T-helper 22 cell (primary cell): ENCODE results near the gene PHOSPHO2.
"Not testable (repeated sequence)": the region's sequence is repeated elsewhere in the genome, so short reads cannot be mapped to it uniquely, and the experiment has no call there.

Source experiments
- DNase-seq: peaks from one replicate; pipeline ENCODE4 v3.0.0-alpha.2; 2020; ENCODE audit warnings: low read depth

Gene PHOSPHO2

DNA sequence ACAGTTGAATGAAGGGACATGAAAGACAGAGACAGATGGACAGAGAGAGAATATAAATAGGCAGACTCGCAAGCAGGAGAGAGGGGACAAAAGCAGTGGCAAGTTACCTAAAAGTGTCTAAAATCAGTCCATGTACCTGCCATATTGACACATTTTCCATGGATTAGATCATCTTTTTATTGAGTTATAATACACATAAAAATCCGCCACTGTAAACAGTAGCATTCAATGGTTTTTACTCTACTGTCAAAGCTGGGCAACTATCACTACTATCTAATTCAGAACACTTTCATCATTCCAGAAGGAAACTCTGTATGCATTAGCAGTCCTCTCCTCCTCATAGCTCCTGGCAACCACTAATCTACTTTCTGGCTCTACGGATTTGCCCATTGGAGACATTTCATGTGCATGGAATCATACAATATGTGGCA lies 10.1 kb upstream of the PHOSPHO2 start:
- DNase-seq = no peak

DNA sequence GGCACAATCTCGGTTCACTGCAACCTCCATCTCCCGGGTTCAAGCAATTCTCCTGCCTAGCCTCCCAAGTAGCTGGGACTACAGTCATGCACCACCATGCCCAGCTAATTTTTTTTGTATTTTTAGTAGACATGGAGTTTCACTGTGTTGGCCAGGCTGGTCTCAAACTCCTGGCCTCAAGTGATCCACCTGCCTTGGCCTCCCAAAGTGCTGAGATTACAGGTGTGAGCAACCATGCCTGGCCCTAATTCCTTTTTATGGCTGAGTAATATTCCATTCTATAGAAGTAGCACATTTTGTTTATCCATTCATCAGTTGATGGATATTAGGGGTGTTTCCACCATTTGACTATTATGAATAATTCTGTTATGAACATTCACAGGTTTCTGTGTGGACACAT lies 9.6 kb upstream of the PHOSPHO2 start:
- DNase-seq = not testable (repeated sequence)

DNA sequence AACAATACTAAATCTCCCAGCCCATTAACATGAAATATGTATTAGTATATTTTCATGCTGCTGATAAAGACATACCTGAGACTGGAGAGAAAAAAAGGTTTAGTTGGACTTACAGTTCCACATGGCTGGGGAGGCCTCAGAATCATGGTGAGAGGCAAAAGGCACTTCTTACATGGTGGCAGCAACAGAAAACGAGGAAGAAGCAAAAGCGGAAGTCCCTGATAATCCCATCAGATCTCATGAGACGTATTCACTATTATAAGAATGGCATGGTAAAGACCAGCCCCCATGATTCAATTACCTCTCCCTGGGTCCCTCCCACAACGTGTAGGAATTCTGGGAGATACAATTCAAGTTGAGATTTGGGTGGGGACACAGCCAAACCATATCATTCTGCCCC lies 7.4 kb upstream of the PHOSPHO2 start:
- not testable (repeated sequence) for DNase-seq

DNA sequence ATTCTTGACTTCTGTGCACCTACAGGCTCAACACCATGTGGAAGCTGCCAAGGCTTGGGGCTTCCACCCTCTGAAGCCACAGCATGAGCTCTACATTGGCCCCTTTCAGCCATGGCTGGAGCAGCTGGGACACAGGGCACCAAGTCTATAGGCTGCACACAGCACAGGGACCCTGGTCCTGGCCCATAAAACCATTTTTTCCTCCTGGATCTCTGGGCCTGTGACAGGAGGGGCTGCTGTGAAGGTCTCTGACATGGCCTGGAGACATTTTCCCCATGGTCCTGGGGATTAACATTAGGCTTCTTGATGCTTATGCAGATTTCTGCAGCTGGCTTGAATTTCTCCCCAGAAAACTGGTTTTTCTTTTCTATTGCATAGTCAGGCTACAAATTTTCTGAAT lies 6.3 kb upstream of the PHOSPHO2 start:
- not testable (repeated sequence) for DNase-seq

DNA sequence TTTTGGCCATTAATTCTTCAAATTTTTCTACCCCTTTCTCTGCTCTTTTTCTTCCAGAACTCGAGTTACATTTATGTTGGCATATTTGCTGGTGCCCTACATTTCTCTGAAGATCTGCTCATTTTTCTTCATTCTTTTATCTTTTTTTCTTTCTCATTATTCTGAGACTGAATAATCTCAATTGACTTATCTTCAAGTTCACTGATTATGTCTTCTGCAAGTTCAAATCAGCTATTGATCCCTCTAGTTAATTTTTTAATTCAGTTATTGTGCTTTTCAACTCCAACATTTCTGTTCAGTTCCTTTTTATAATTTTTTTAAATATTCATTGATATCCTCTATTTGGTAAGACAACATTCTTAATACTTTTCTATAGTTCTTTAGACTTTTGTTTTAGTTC lies 3.3 kb upstream of the PHOSPHO2 start:
- no peak for DNase-seq

DNA sequence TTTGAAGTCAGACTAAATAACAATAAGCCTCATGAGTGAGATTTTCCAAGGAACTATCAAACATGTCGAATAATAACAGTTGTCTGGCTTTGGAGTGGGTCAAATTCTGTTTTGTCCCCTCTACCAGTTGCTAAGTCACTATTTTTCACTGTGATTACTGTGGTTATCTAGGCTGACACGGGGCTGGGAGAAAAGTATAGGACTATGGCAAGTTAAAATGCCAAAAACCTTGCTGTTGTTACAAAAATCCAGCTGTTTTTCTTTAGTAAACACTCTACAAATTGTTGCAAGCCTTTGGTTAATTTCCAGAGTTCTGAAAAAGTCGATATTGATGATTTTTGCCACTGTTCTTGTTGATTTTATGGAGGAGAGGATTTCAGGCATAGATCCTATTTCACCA lies 1.6 kb upstream of the PHOSPHO2 start:
- DNase-seq = no peak

DNA sequence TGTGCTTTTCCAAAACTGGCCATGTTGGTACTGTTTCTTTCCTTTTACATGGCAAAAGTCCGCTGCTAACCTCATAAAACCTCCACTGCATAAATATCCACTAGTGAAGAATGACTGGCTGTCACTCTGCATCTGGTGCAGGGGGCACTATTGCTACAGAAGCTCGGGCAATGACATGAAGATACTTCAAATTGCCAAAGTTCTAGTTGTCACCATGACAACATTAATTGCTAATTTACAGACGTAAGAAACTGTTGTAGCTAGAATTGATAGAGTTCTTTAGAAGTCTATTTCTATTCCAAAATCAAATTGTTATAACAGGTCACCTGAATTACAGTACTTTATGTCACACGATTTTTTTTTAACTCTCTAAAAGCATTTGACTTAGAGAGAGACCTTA lies 909 bp upstream of the PHOSPHO2 start:
- no peak for DNase-seq

DNA sequence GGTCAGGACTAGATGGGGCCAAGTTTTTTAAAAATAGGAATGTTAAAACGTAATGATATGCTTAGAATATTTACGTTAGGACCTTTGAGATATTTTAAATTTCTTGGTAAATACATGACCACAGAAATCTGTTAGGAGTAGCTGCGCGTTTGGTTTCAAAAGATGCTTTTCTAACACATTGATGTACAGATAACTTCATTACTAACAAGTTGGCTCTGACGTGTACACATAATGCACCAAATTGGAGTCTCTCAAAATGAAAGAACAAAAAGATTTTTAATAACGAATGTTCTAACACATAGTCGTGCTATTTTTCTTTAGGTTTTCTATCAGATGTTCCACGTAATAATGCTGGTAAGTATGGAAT lies 608 bp downstream of the PHOSPHO2 start:
- no peak for DNase-seq

DNA sequence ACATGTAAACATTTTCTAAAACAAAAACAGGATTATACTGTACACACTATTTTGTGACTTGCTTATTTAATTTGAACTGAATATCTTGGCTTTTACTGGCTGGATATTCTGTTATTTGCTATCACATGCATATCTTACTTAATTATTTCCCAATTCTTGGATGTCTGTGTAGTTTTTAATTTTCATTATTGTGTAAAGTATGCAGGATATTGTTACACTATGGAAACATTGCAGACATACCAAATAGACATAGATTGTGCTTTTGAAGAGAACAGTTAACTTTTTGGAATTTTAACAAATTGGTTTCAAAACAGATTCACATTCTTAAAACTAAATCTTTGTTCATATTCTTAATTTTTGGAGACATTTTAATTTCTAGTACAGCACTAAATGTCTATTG lies 2.1 kb downstream of the PHOSPHO2 start:
- DNase-seq = no peak

DNA sequence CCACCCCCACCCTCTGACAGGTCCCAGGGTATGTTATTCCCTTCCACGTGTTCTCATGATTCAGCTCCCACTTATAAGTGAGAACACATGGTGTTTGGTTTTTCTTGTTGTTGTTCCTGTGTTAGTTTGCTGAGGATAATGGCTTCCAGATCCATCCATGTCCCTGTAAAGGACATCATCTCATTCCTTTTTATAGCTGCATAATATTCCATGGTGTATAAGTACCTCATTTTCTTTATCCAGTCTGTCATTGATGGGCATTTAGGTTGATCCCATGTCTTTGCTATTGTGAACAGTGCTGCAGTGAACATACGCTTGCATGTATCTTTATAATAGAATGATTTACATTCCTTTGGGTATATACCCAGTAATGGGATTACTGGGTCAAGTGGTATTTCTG lies 4.9 kb downstream of the PHOSPHO2 start:
- not testable (repeated sequence) for DNase-seq

DNA sequence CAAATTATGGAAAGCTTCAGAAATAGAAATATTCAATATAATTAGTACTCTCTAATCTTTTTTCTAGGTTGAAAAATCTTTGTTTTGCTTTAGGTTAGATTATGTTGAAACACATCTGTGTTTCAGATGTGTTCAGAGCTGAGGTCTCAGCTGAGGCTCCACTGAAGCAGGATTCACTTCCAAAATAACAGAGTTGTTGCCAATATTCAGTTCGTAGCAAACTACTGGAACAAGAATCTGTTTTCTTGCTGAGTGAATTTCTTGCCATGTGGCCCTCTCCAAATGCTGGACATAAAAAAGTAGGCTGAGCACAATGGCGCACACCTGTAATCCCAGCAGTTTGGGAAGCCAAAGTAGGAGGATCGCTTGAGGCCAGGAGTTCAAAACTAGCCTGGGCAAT lies 8.7 kb downstream of the PHOSPHO2 start:
- no peak for DNase-seq

DNA sequence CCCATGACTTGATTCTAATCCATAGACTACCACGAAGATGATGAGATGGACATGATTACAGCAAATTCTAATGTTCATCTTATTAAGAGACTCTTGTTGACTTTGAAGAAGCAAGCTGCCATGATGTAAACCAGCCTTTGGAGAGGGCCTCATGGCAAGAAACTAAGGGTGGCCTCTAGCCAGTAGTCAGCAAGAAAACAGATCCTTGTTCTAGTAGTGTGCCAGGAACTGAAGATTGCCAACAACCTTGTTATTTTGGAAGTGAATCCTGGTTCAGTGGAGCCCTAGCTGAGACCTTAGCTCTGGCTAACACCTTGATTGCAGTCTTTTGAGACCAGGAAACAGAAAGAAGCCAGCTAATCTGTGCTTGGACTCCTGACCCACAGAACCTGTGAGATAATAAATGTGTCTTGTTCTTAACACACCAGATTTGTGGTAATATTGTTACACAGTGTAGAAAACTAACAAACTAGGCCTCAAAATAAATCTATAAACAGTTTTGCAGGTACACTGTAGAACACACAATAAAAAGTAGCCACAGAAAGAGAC lies 10.0 kb downstream of the PHOSPHO2 start:
- DNase-seq = no peak

DNA sequence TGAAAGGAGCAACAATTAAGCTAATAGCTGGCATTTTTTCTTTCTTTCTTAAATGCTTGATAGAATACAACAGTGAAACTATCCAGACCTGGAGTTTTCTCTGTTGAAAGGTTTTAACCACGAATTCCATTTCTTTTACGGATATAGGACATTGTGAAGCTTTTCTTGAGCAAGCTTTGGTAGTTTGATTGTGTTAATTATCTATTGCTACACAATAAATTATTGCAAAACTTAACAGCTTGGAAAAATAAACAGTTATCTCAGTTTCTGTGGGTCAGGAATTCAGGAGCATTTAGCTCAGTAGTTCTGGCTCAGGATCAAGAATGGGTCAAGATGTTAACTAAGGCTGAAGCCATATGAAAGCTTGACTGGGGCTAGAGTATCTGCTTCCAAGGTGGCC lies 11.7 kb downstream of the PHOSPHO2 start:
- no peak for DNase-seq

DNA sequence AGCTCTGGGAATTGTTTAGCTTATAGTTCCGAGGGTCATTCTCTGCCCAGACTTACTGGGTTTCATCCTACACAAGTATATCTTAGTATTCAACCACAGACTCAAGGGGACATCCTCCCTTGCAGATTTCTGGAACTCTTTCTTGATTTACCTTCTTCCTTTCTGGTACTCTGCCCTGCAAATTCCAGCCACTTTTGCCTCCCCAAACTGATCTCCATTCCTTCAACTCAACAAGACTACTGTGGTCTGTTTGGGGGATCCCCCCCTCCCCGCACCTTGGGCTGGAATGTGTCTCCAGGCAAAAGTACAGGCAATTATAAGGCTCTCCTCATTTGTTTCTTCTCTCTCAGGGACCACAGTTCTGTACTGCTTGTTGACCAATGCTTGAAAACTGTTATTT lies 13.4 kb downstream of the PHOSPHO2 start:
- DNase-seq = no peak

DNA sequence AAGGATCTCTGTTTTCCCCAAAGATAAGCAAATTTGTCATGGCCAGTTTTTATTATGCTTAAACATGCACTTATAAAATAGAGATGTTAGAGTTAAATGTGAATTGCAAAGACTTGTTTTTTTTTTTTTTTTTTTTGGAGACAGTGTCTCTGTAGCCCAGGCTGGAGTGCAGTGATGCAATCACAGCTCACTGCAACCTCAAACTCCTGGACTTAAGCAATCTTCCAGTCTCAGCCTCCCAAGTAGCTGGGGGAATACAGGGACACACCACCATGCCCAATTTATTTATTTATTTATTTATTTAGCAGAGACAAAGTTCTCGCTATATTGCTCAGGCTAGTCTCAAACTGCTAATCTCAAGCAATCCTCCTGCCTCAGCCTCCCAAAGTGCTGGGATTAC lies 15.1 kb downstream of the PHOSPHO2 start:
- DNase-seq = no peak

DNA sequence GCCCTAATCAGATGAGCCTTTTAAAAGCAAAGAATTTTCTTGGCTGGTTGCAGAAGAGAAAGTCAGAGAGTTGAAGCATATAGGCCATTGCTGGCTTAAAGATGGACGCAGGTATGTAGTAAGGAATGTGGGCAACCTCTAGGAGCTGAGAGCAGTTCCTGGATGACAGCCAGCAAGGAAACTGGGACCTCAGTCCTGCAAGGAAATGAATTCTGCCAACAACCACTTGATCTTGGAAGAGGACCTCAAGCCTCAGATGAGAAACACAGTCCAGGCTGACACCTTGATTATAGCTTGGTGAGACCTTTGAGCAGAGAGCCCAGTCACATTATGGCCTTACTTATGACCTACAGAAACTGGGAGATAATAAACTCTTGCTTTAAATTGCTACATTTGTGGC lies 15.7 kb downstream of the PHOSPHO2 start:
- DNase-seq = no peak

DNA sequence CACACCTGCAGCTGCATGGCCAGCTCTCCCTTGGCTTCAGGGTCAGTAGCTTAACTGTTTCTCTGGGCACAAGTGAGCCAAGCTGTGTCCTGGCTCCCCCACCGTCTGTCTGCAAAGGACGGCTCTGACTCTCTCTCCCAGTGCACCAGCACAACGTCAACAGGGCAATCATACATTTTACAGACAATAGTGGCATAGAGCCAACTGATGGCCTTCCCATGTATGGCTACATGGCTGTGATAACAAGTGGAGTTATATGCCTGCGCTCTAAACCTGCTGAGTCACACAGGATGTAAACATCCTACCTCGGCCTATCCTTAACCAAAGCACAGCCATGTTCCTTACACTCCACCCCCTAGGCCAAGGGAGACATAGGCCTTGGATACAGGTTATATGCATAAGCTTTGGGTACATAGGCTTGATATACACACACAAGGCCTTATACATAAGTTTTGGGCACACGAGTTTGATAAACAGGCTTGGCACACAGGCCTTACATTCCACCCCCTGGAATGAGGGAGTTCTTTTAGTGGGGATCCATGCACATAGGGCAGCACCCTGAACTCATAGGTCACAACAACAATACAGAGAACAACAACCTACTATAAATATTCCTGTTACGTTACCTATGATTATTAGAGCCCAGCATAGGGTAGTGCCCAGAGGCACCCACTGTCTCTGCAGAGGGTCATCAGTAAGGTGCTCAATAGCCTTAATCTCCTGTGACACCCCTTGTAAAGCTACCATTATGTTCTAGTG lies 17.7 kb downstream of the PHOSPHO2 start:
- no peak for DNase-seq

DNA sequence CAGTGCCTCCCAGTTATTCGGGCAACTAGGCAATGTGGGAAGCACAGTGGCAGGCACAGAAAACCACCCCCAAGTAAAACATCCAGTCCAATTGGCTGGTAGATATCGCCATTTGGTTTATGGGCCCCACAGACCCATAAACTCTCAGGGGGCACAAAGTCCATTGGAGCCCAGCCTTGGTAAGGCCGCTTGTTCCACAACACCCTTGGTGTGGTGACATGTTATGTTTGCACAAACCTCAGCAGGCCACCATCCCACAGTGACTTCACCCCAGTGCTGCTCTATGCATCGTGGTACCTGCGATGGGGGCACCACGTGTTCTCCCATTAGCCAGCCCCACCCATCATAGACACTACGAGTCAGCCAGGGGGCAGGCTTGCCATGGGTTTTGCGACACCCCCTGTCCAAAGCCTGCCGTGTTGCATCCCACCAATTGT lies 18.5 kb downstream of the PHOSPHO2 start:
- no peak for DNase-seq

DNA sequence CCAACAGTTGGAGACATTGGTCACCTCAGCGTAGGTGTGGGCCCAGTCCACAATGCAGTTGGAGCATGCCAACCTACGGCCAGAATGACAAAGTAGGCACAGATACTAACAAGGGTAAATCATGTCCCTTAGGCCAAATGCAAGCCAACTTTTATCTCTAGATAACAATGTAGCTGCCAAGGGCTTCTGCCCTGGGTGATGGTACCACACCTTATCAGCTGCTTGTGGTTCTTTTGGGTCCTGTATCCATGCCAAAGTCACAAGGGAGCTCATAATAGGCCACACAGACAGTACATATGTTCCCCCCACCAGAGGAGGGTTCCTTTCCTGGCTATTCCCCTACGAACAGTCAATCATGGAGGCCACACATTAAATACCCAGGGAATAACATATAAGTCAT lies 19.1 kb downstream of the PHOSPHO2 start:
- DNase-seq = no peak

DNA sequence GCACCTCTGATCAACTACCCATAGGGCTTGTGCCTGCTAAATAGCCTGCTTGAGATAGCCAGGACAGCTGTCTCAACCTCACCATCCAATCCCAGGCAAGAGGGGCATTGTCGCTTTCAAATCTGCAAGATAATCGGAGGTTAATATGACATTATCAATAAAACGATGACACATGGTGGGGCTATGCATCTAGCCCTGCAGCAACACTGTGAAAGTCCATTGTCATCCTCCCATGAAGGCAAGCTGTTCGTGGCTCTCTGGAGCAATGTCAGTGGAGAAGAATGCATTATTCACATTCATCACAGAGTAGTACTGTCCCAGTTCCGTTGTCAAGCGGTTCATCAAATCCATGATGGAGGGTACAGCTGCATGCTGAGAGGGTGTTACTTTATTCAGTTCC lies 20.4 kb downstream of the PHOSPHO2 start:
- DNase-seq = no peak

DNA sequence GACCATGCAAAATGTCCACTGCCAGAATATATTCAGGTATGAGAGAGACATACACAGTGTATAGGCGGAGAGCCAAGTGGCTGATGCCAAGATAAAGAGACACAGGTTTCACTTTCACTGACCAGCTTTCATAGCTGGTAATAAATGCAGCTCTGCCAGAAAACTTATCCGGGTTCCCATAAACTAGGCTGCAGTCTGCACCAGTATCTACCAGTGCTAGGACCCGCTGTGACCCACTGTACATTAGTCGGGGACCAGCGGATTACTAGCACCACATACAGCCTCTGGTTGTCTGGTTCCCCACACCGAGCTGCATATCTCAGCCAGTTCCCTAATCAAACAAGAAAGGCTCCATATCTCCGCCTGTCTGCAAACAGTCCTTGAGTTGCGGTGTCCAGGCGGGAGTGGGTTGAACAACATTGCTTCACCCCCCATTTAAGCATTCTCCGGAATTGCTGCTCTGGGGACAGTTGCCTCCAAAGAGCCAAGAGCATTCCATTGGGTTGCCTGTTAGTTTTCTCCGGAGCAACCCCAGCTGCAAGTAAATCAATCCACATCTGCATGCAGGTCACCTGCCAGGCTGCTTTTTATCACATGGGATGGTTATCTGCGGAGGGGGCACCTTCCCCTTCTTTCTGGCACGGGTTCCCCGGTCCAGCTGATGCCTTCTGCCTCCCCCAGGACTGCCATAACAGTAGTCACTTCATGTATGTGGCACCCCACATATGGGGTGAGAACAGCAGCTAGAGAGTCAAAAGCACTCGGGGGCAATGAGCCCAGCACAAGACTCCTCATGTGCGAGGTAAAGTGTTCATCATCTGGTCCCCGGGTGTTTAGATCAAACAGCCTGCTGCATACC lies 21.3 kb downstream of the PHOSPHO2 start:
- DNase-seq = no peak

DNA sequence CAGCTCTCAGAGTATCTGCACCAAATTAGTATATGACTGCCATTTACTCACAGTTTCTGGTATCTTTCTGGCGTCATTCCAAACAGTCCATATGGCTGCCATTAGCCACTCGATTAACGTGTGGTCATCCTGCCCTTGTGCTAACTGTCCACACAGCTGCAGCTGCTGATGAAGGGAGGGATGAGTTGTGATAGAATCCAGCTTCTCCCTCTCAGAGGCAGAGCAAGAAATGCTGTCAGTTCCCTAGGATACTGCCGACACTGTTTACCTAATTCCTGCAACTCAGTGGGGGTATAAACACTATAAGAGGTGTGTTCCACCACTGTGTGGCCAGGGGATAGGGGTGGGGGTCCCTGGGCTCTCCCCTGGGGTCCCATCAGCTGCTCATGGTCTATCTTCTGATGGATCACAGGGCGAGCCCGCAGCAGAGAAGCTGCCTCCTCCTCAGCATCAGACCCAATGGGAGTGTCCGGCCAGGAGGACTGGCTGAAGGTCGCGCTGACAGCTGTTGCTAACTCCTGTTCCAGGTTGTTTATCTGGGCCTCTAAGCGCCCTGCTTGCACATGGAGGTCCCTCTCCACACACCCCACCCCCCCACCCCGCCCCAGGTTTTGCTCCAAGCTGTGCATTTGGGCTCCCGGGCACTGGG lies 22.1 kb downstream of the PHOSPHO2 start:
- no peak for DNase-seq
